ENCODE data around the gene CDHR2. TPM values are rescaled to one million over a fixed set of nuclear protein-coding genes. Genes with fewer than 3 reads are reported as not detected.

Gene CDHR2
- total RNA-seq, result under 1 TPM; 0.37 to 0.89 TPM
- not detected for polyA plus RNA-seq (2013, experiment 1 of 2)
- not detected for polyA plus RNA-seq (2013, experiment 2 of 2)
- long read RNA-seq, experiment 1, result 0 reads
- long read RNA-seq, experiment 2, partial matches to known transcripts, result 0 of 1 reads
- long read RNA-seq, experiment 2, other reads (novel, unspliced or antisense), result 1 of 1 reads
- long read RNA-seq, experiment 3, partial matches to known transcripts, result 0 of 2 reads
- long read RNA-seq, experiment 3, other reads (novel, unspliced or antisense), result 2 of 2 reads
- long read RNA-seq, experiment 4, partial matches to known transcripts, result 0 of 1 reads
- long read RNA-seq, experiment 4, other reads (novel, unspliced or antisense), result 1 of 1 reads

- H3K27ac Mint-ChIP-seq, result no peak within 1 kb of the TSS
These were observed at the start of gene CDHR2 for GRCh38 chr5:176548967-176549444. TSS of gene CDHR2 (plus strand) at chr5:176549342. CDS start at chr5:176565353, 16,011 bp downstream.

GRCh38 chr5:176500511-176500910 is 48.6 kb upstream of the CDHR2 start:
- Mint-ChIP-seq H3K27ac (no peak overlapping the region), H3K9me3 (no peaks in the 10 kb centered on the region), H3K27me3 (ENCODE audit: insufficient read depth) (no peaks in the 10 kb centered on the region), H3K4me3 (no peak overlapping the region), H3K4me1 (no peaks in the 10 kb centered on the region), H3K36me3 (ENCODE audit: low read depth) (peaks cover 85% of the 10 kb centered on the region)
- no peaks in the 10 kb centered on the region for H3K27me3 ChIP-seq (ENCODE audit: control insufficient read depth, insufficient read depth, low read length, poor library complexity, severe bottlenecking)
- H3K4me1 ChIP-seq (ENCODE audit: control insufficient read depth, insufficient read depth, low read length), result no peaks in the 10 kb centered on the region
- no peak for DNase-seq
- WGBS, 2 experiments (ENCODE audit: insufficient coverage in 1 of 2, insufficient read length in 1 of 2), result 98% methylated on average over 3 of the region's 3 CpGs; no CpG with 5 or more reads in 1 of the 2 experiments
- H3K9me3 ChIP-seq (ENCODE audit: control insufficient read depth, low read length), result no peaks in the 10 kb centered on the region
- H3K27ac ChIP-seq (ENCODE audit: low read depth, low read length), result no peak overlapping the region
- H3K9ac ChIP-seq (ENCODE audit: extremely low read depth, low read length, poor library complexity, severe bottlenecking), result no peak overlapping the region
- TF ChIP-seq CTCF (conservative IDR thresholded peaks at IDR 0.05), result no peak
- no peak overlapping the region for H3K4me3 ChIP-seq (ENCODE audit: low read length)
- H3K36me3 ChIP-seq (ENCODE audit: control insufficient read depth, insufficient read depth, low read length), result peaks cover 96% of the 10 kb centered on the region

More at GRCh38 chr5:176548967-176549444, at the start of gene CDHR2:
- no peak within 1 kb of the TSS for H3K4me3 Mint-ChIP-seq
- H3K4me1 Mint-ChIP-seq, result peaks cover 11% of the 10 kb centered on the region
- no peak within 1 kb of the TSS for H3K9ac ChIP-seq (ENCODE audit: extremely low read depth, low read length, poor library complexity, severe bottlenecking)
- H3K36me3 ChIP-seq (ENCODE audit: control insufficient read depth, insufficient read depth, low read length), result peaks cover 2% of the 10 kb centered on the region
- no peak within 1 kb of the TSS for H3K27ac ChIP-seq (ENCODE audit: low read depth, low read length)
- H3K9me3 Mint-ChIP-seq, result no peaks in the 10 kb centered on the region
- no peak within 1 kb of the TSS for H3K4me3 ChIP-seq (ENCODE audit: low read length)
- no peaks in the 10 kb centered on the region for H3K9me3 ChIP-seq (ENCODE audit: control insufficient read depth, low read length)
- 91 to 92% methylated on average over 4 to 18 of the region's 18 CpGs for WGBS, 2 experiments (ENCODE audit: insufficient coverage in 1 of 2, insufficient read length in 1 of 2)
- DNase-seq, result peak; percentile 45
- H3K4me1 ChIP-seq (ENCODE audit: control insufficient read depth, insufficient read depth, low read length), result no peaks in the 10 kb centered on the region
- H3K27me3 ChIP-seq (ENCODE audit: control insufficient read depth, insufficient read depth, low read length, poor library complexity, severe bottlenecking), result no peaks in the 10 kb centered on the region
- TF ChIP-seq CTCF (conservative IDR thresholded peaks at IDR 0.05), result no peak
- peaks cover 5% of the 10 kb centered on the region for H3K27me3 Mint-ChIP-seq (ENCODE audit: insufficient read depth)
- H3K36me3 Mint-ChIP-seq (ENCODE audit: low read depth), result no peaks in the 10 kb centered on the region

GRCh38 chr5:176501333-176501732 is 47.8 kb upstream of the CDHR2 start:
- H3K36me3 Mint-ChIP-seq (ENCODE audit: low read depth), result peaks cover 84% of the 10 kb centered on the region
- H3K4me3 ChIP-seq (ENCODE audit: low read length), result no peak overlapping the region
- TF ChIP-seq CTCF (conservative IDR thresholded peaks at IDR 0.05), result no peak
- H3K27ac ChIP-seq (ENCODE audit: low read depth, low read length), result no peak overlapping the region
- no peak overlapping the region for H3K9ac ChIP-seq (ENCODE audit: extremely low read depth, low read length, poor library complexity, severe bottlenecking)
- WGBS, 2 experiments (ENCODE audit: insufficient coverage in 1 of 2, insufficient read length in 1 of 2), result 91 to 100% methylated on average over 1 of the region's 1 CpG
- H3K9me3 Mint-ChIP-seq, result no peaks in the 10 kb centered on the region
- H3K27ac Mint-ChIP-seq, result no peak overlapping the region
- H3K4me3 Mint-ChIP-seq, result no peak overlapping the region
- no peaks in the 10 kb centered on the region for H3K27me3 Mint-ChIP-seq (ENCODE audit: insufficient read depth)
- DNase-seq, result no peak
- no peaks in the 10 kb centered on the region for H3K4me1 Mint-ChIP-seq
- no peaks in the 10 kb centered on the region for H3K27me3 ChIP-seq (ENCODE audit: control insufficient read depth, insufficient read depth, low read length, poor library complexity, severe bottlenecking)
- peaks cover 94% of the 10 kb centered on the region for H3K36me3 ChIP-seq (ENCODE audit: control insufficient read depth, insufficient read depth, low read length)
- no peaks in the 10 kb centered on the region for H3K9me3 ChIP-seq (ENCODE audit: control insufficient read depth, low read length)
- no peaks in the 10 kb centered on the region for H3K4me1 ChIP-seq (ENCODE audit: control insufficient read depth, insufficient read depth, low read length)

All from endodermal cell (in vitro differentiated cells).